ENCODE data around the gene HOXB5.

Gene HOXB5

DNA sequence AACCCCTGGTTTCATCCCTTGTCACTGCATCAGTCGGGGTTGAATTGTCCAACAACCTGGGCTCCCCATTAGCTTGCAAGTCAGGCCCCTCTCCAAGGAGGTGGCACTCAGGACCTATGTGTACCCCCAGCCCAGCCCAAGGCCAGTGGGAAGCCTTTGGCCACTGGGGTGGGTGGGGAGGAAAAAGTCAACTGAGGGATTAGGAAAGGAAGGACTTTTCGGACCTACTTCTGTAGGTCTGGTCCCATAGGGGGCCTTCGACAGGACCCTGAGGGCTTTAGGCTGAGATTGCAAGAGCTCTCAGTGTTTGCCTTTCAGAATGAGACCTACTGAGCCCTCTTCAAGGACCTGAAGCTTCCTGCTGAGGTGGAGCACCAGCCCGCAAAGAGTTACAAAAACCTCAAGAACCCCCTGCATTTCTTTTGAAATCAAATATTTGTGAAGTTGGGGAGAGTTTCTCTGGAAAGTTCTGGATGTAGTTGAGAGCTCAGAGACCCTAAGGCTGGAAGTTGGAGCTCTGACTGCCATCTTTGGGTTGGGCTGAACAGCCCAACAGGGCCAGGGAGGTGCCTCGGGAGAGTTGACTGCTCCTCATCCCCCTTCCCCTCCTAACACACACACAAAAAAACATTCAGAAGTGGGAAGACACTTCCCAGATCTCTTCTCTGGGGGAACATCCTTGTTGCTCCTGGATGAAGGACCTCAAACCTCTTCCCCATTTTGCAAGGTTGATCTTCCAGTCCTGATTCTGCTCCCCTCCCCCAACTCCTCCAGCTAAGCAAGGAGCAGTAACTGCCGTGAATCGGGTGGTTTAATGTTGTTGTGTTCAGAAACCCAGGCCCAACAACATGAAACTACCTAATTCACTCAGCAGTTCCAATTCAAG is 38.4 kb upstream of the HOXB5 start:
- Histone ChIP-seq H3K27ac (ENCODE audit: low read length) (no peak overlapping the region), H3K27me3 (ENCODE audit: insufficient read depth, low read length, poor library complexity) (peaks cover 57% of the 10 kb centered on the region), H3K36me3 (ENCODE audit: insufficient read depth, low read length) (no peaks in the 10 kb centered on the region), H4K20me1 (ENCODE audit: insufficient read depth, low read length) (no peaks in the 10 kb centered on the region), H3K4me3 (ENCODE audit: low read depth in 1 of 2, low read length in 2 of 2) (no peak overlapping the region), H3K4me1 (ENCODE audit: insufficient read depth, low read length) (no peaks in the 10 kb centered on the region), H3K4me2 (ENCODE audit: insufficient read depth, low read length) (no peak overlapping the region), H3K9ac (ENCODE audit: low read depth, low read length) (no peak overlapping the region), H3K9me3 (ENCODE audit: insufficient read depth, low read length, severe bottlenecking) (no peaks in the 10 kb centered on the region), H2AFZ (ENCODE audit: low read depth, low read length) (no peak overlapping the region), H3K79me2 (ENCODE audit: insufficient read depth, low read length) (no peaks in the 10 kb centered on the region)
- TF ChIP-seq CTCF (IDR thresholded peaks at IDR 0.05; ENCODE audit: borderline replicate concordance, extremely low read depth, low read length, poor library complexity, severe bottlenecking), result no peak
- TF ChIP-seq EZH2 (IDR thresholded peaks at IDR 0.05; ENCODE audit: borderline replicate concordance, low read depth, low read length, severe bottlenecking), result no peak
- DNase-seq (no peak), ATAC-seq (ENCODE audit: insufficient read depth, low read depth) (no peak)

DNA sequence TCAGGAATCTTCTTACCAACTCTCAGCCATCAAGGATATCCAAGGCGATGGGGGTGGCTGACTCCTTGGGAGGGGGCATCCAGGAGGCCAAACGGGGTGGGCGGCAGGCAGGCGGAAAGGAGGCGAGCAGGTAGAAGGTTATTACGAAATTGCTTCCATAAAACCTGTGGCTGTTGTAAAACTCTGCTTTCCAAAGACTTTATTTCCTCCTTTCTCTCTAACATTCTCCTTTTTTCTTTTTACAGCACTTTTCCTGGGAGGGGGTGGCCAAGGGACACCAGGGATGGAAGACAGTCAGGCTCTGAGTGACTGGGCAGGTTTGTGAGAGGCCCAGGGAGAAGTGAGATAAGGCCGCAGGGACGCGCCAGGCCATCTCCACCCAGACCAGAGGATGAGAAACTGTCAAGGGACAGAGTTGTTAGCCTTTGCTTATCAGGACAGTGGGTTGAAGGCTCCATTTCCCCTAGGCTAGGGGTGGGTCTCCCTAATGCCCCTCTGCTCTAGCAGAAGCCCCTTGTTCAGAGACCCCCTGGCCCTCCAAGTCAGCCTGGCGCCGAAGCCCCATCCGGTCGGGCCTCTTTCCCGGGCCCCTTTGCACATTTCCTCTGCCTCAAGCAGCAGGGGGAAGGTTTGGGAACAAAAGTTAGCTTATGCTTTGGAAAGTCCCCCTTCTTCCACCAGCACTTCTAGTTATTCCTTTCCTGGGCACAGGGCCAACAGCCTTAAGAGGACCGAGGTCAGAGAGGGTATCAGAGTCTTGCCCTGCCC is 37.5 kb upstream of the HOXB5 start:
- no peak for TF ChIP-seq CTCF (IDR thresholded peaks at IDR 0.05; ENCODE audit: borderline replicate concordance, extremely low read depth, low read length, poor library complexity, severe bottlenecking)
- TF ChIP-seq EZH2 (IDR thresholded peaks at IDR 0.05; ENCODE audit: borderline replicate concordance, low read depth, low read length, severe bottlenecking), result no peak
- DNase-seq, result no peak
- ATAC-seq (ENCODE audit: insufficient read depth, low read depth), result no peak
- Histone ChIP-seq H4K20me1 (ENCODE audit: insufficient read depth, low read length) (no peaks in the 10 kb centered on the region), H3K4me1 (ENCODE audit: insufficient read depth, low read length) (no peaks in the 10 kb centered on the region), H3K9me3 (ENCODE audit: insufficient read depth, low read length, severe bottlenecking) (no peaks in the 10 kb centered on the region), H3K36me3 (ENCODE audit: insufficient read depth, low read length) (no peaks in the 10 kb centered on the region), H3K79me2 (ENCODE audit: insufficient read depth, low read length) (no peaks in the 10 kb centered on the region), H3K27me3 (ENCODE audit: insufficient read depth, low read length, poor library complexity) (peaks cover 56% of the 10 kb centered on the region), H3K4me3 (ENCODE audit: low read depth in 1 of 2, low read length in 2 of 2) (no peak overlapping the region), H3K9ac (ENCODE audit: low read depth, low read length) (no peak overlapping the region), H3K4me2 (ENCODE audit: insufficient read depth, low read length) (no peak overlapping the region), H3K27ac (ENCODE audit: low read length) (no peak overlapping the region), H2AFZ (ENCODE audit: low read depth, low read length) (no peak overlapping the region)

- H3K4me2 ChIP-seq (ENCODE audit: insufficient read depth, low read length), result no peak overlapping the region
- H3K4me3 ChIP-seq (ENCODE audit: low read depth in 1 of 2, low read length in 2 of 2), result no peak overlapping the region
- no peaks in the 10 kb centered on the region for H3K4me1 ChIP-seq (ENCODE audit: insufficient read depth, low read length)
- H3K79me2 ChIP-seq (ENCODE audit: insufficient read depth, low read length), result no peaks in the 10 kb centered on the region
- ATAC-seq (ENCODE audit: insufficient read depth, low read depth) (no peak), DNase-seq (no peak)
- no peak overlapping the region for H3K9ac ChIP-seq (ENCODE audit: low read depth, low read length)
- H2AFZ ChIP-seq (ENCODE audit: low read depth, low read length), result no peak overlapping the region
- peaks cover 52% of the 10 kb centered on the region for H3K27me3 ChIP-seq (ENCODE audit: insufficient read depth, low read length, poor library complexity)
- no peaks in the 10 kb centered on the region for H3K9me3 ChIP-seq (ENCODE audit: insufficient read depth, low read length, severe bottlenecking)
- no peak overlapping the region for H3K27ac ChIP-seq (ENCODE audit: low read length)
- no peak for TF ChIP-seq EZH2 (IDR thresholded peaks at IDR 0.05; ENCODE audit: borderline replicate concordance, low read depth, low read length, severe bottlenecking)
- no peak for TF ChIP-seq CTCF (IDR thresholded peaks at IDR 0.05; ENCODE audit: borderline replicate concordance, extremely low read depth, low read length, poor library complexity, severe bottlenecking)
- H4K20me1 ChIP-seq (ENCODE audit: insufficient read depth, low read length), result no peaks in the 10 kb centered on the region
- H3K36me3 ChIP-seq (ENCODE audit: insufficient read depth, low read length), result no peaks in the 10 kb centered on the region
Measured at GRCh38 chr17:48630009-48630924, 36.7 kb upstream of the HOXB5 start.

Measured in DND-41 (cell line).